K562 (cell line): ENCODE measurements around the gene IFI27L2. TPM values are rescaled to one million over a fixed set of nuclear protein-coding genes. Genes with fewer than 3 reads are reported as not detected.

ENCODE experiments used
- BRD9 ChIP-seq: fragments of 450-650 bp; IDR thresholded peaks from 2 replicates; pipeline ENCODE4 v1.6.1; 2018; ENCODE audit warnings: low read depth; ENCODE audit not compliant: partially characterized antibody
- CREB1 ChIP-seq, 2 experiments: sonication (generic) in 1 of 2; formaldehyde crosslinking in 1 of 2; IDR thresholded peaks; 2 replicates each; pipeline versions ENCODE4 v1.6.1 to v1.8.0; 2012 to 2022; ENCODE audit warnings: inconsistent platforms in 1 of 2, mild to moderate bottlenecking in 1 of 2, missing genetic modification reagents in 1 of 2, moderate library complexity in 1 of 2
- EHMT2 ChIP-seq: fragments of 450-650 bp; IDR thresholded peaks from 2 replicates; pipeline ENCODE4 v1.6.1; 2018; ENCODE audit warnings: antibody characterized with exemption
- KHSRP ChIP-seq: fragments of 450-650 bp; IDR thresholded peaks from 2 replicates; pipeline ENCODE4 v1.6.1; 2017
- NBN ChIP-seq: fragments of 450-650 bp; IDR thresholded peaks from 2 replicates; pipeline ENCODE4 v1.6.1; 2016; ENCODE audit warnings: low read depth, mild to moderate bottlenecking
- NCOA2 ChIP-seq, 2 experiments: fragments of 450-650 bp; IDR thresholded peaks; 2 replicates each; pipeline ENCODE4 v1.6.1; 2018; ENCODE audit warnings: mild to moderate bottlenecking in 2 of 2, moderate library complexity in 1 of 2; ENCODE audit not compliant: partially characterized antibody in 2 of 2
- NONO ChIP-seq, 2 experiments: fragments of 200-400 bp in 1 of 2; fragments of 450-650 bp in 1 of 2; formaldehyde crosslinking in 1 of 2; IDR thresholded peaks; 2 replicates each; pipeline ENCODE4 v1.6.1; 2017; ENCODE audit warnings: low read depth in 2 of 2, mild to moderate bottlenecking in 2 of 2, moderate library complexity in 2 of 2, low read length in 1 of 2
- NR2C2 ChIP-seq, 2 experiments: fragments of 200-800 bp in 1 of 2; sonication (Bioruptor generic) in 1 of 2; sonication (generic) in 1 of 2; formaldehyde crosslinking in 1 of 2; IDR thresholded peaks; 2 replicates each; pipeline versions ENCODE4 v1.6.1 to v1.8.0; 2016 to 2022; ENCODE audit warnings: mild to moderate bottlenecking in 1 of 2, missing compliant biosample characterization in 1 of 2, missing genetic modification characterization in 1 of 2, missing genetic modification reagents in 1 of 2
- SIRT6 ChIP-seq: IDR thresholded peaks from one replicate; pipeline ENCODE4 v1.6.1; 2012; ENCODE audit warnings: low read depth, mild to moderate bottlenecking, control low read depth, inconsistent platforms, low read length, moderate library complexity
- ZNF140 ChIP-seq: fragments of 250-450 bp; sonication (Bioruptor Pico); IDR thresholded peaks from 2 replicates; pipeline ENCODE4 v1.8.0; 2021; ENCODE audit warnings: moderate library complexity, mild to moderate bottlenecking, inconsistent platforms
- polyA plus RNA-seq, 8 experiments: library from polyadenylated mRNA; depleted of rRNA in 4 of 8; stranded (reverse) in 5 of 8; unstranded in 3 of 8; fragments of >200 nt; fragmentation: Nextera tagmentation in 2 of 8; fragmentation: Illumina TruSeq in 1 of 8; extraction: Ambion mirVana in 2 of 8; extraction: Trizol in 1 of 8; gene quantifications; 2 replicates each; pipeline versions ENCODE4 v1.2.1 to v1.2.3, GENCODE V29; 2011 to 2014; ENCODE audit warnings: inconsistent platforms in 1 of 8, missing spikeins in 1 of 8
- total RNA-seq, 7 experiments: library from RNA; depleted of rRNA in 6 of 7; stranded (reverse); fragments of >200 nt in 6 of 7; fragmentation: Illumina TruSeq in 2 of 7; extraction: Trizol in 2 of 7; gene quantifications; 2 replicates each; pipeline versions ENCODE4 v1.2.1 to v1.2.3, GENCODE V29; 2011 to 2021; ENCODE audit warnings: low replicate concordance in 1 of 7
- TF ChIP-seq, protein P1 (sequence below), 2 experiments: fragments of 150-350 bp in 1 of 2; IDR thresholded peaks; 2 replicates each; pipeline ENCODE4 v1.6.1; 2012 to 2016; ENCODE audit warnings: low read depth in 2 of 2, low read length in 2 of 2, mild to moderate bottlenecking in 1 of 2, moderate library complexity in 1 of 2
- TF ChIP-seq, protein P2 (sequence below): sonication (generic); formaldehyde crosslinking; IDR thresholded peaks from 2 replicates; pipeline ENCODE4 v1.8.0; 2023; ENCODE audit warnings: missing genetic modification reagents, mild to moderate bottlenecking, borderline replicate concordance
- TF ChIP-seq, protein P3 (sequence below): fragments of 450-650 bp; IDR thresholded peaks from 2 replicates; pipeline ENCODE4 v1.6.1; 2017; ENCODE audit warnings: mild to moderate bottlenecking, moderate library complexity
- TF ChIP-seq, protein P4 (sequence below): IDR thresholded peaks from 2 replicates; pipeline ENCODE4 v1.6.1; 2014; ENCODE audit warnings: antibody characterized with exemption

IFI27L2 gene
- total and polyA plus RNA-seq, 9 of the 15 experiments (the other 6 are each of a cell fraction or from before 2014, with no cell fraction given): 1.0 to 9.3 (median 4.1) TPM

DNA sequence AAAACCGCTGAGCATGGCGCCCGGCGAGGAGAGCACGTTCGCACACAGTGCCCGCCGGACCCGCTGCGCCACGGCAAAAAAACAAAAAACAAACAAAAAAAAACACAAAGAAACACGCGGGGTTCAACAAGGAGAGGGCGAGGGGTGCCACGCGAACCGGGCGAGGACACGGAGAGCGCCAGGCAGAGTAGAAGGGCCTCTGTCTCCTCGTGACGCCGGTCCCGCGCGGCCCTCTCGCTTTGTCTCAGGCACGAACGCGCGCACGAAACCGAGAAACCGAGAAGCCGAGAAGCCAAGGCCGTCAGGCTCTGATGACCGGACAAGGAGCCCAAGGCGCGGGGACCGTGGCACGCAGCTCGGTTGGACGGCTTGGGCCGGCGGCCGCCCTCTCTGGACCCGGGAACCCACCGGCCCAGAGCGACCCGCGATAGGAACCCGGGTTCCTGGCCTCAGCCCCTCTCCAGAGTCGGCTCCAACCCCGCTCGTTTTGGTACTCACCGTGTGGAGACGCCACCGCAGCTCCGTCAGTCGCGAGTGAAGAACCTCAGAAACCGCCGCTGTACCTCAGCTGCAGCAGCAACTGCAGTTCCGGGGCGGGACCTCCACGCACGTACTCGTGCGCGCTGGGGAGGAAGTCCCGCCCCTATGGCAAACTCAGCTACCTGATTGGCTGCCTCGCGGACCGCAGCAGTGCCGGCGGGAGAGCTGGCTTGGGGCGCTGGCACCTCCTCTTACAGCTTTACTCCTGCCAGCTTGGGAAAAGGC, 48.6 kb downstream of the IFI27L2 start, which contains the start of the genes DDX24 and IFI27L1 (continued):
- TF ChIP-seq, protein P1, sequence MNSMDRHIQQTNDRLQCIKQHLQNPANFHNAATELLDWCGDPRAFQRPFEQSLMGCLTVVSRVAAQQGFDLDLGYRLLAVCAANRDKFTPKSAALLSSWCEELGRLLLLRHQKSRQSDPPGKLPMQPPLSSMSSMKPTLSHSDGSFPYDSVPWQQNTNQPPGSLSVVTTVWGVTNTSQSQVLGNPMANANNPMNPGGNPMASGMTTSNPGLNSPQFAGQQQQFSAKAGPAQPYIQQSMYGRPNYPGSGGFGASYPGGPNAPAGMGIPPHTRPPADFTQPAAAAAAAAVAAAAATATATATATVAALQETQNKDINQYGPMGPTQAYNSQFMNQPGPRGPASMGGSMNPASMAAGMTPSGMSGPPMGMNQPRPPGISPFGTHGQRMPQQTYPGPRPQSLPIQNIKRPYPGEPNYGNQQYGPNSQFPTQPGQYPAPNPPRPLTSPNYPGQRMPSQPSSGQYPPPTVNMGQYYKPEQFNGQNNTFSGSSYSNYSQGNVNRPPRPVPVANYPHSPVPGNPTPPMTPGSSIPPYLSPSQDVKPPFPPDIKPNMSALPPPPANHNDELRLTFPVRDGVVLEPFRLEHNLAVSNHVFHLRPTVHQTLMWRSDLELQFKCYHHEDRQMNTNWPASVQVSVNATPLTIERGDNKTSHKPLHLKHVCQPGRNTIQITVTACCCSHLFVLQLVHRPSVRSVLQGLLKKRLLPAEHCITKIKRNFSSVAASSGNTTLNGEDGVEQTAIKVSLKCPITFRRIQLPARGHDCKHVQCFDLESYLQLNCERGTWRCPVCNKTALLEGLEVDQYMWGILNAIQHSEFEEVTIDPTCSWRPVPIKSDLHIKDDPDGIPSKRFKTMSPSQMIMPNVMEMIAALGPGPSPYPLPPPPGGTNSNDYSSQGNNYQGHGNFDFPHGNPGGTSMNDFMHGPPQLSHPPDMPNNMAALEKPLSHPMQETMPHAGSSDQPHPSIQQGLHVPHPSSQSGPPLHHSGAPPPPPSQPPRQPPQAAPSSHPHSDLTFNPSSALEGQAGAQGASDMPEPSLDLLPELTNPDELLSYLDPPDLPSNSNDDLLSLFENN (IDR thresholded peaks at IDR 0.05; ENCODE audit: low read depth in 2 of 2, low read length in 2 of 2): no peak
- no peak for TF ChIP-seq KHSRP
- TF ChIP-seq, protein P2, sequence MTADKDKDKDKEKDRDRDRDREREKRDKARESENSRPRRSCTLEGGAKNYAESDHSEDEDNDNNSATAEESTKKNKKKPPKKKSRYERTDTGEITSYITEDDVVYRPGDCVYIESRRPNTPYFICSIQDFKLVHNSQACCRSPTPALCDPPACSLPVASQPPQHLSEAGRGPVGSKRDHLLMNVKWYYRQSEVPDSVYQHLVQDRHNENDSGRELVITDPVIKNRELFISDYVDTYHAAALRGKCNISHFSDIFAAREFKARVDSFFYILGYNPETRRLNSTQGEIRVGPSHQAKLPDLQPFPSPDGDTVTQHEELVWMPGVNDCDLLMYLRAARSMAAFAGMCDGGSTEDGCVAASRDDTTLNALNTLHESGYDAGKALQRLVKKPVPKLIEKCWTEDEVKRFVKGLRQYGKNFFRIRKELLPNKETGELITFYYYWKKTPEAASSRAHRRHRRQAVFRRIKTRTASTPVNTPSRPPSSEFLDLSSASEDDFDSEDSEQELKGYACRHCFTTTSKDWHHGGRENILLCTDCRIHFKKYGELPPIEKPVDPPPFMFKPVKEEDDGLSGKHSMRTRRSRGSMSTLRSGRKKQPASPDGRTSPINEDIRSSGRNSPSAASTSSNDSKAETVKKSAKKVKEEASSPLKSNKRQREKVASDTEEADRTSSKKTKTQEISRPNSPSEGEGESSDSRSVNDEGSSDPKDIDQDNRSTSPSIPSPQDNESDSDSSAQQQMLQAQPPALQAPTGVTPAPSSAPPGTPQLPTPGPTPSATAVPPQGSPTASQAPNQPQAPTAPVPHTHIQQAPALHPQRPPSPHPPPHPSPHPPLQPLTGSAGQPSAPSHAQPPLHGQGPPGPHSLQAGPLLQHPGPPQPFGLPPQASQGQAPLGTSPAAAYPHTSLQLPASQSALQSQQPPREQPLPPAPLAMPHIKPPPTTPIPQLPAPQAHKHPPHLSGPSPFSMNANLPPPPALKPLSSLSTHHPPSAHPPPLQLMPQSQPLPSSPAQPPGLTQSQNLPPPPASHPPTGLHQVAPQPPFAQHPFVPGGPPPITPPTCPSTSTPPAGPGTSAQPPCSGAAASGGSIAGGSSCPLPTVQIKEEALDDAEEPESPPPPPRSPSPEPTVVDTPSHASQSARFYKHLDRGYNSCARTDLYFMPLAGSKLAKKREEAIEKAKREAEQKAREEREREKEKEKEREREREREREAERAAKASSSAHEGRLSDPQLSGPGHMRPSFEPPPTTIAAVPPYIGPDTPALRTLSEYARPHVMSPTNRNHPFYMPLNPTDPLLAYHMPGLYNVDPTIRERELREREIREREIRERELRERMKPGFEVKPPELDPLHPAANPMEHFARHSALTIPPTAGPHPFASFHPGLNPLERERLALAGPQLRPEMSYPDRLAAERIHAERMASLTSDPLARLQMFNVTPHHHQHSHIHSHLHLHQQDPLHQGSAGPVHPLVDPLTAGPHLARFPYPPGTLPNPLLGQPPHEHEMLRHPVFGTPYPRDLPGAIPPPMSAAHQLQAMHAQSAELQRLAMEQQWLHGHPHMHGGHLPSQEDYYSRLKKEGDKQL: no peak
- TF ChIP-seq SIRT6: no peak
- no peak for TF ChIP-seq EHMT2
- TF ChIP-seq NONO (IDR thresholded peaks at IDR 0.05; ENCODE audit: low read depth in 2 of 2, low read length in 1 of 2): no peak
- no peak for TF ChIP-seq BRD9
- TF ChIP-seq NBN: no peak
- TF ChIP-seq, protein P3, sequence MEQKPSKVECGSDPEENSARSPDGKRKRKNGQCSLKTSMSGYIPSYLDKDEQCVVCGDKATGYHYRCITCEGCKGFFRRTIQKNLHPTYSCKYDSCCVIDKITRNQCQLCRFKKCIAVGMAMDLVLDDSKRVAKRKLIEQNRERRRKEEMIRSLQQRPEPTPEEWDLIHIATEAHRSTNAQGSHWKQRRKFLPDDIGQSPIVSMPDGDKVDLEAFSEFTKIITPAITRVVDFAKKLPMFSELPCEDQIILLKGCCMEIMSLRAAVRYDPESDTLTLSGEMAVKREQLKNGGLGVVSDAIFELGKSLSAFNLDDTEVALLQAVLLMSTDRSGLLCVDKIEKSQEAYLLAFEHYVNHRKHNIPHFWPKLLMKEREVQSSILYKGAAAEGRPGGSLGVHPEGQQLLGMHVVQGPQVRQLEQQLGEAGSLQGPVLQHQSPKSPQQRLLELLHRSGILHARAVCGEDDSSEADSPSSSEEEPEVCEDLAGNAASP: no peak
- no peak for TF ChIP-seq NCOA2 (IDR thresholded peaks at IDR 0.05; ENCODE audit: partially characterized antibody in 2 of 2)
- no peak for TF ChIP-seq CREB1 (IDR thresholded peaks at IDR 0.05)
- no peak for TF ChIP-seq CREB1 (CRISPR knock-in tag; IDR thresholded peaks at IDR 0.05)
- TF ChIP-seq NR2C2 (CRISPR knock-in tag; IDR thresholded peaks at IDR 0.05): no peak
- peak; percentile 91 for TF ChIP-seq NR2C2 (tag; IDR thresholded peaks at IDR 0.05)
- TF ChIP-seq ZNF140 (CRISPR knock-in tag): no peak
- TF ChIP-seq, protein P4, sequence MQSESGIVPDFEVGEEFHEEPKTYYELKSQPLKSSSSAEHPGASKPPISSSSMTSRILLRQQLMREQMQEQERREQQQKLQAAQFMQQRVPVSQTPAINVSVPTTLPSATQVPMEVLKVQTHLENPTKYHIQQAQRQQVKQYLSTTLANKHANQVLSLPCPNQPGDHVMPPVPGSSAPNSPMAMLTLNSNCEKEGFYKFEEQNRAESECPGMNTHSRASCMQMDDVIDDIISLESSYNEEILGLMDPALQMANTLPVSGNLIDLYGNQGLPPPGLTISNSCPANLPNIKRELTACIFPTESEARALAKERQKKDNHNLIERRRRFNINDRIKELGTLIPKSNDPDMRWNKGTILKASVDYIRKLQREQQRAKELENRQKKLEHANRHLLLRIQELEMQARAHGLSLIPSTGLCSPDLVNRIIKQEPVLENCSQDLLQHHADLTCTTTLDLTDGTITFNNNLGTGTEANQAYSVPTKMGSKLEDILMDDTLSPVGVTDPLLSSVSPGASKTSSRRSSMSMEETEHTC: no peak
